Upper lobe of right lung (tissue), 1 donor: Measurements from ENCODE around the gene PLEKHH1. TPM values are rescaled to one million over a fixed set of nuclear protein-coding genes. Genes with fewer than 3 reads are reported as not detected.

Experiments
- ATAC-seq: fragments of 200-7000 bp; cut with Tn5 transposase; one replicate; pipeline ENCODE4 v1.9.1; 2020; ENCODE audit warnings: mild to moderate bottlenecking, moderate library complexity
- DNase-seq: peaks from one replicate; pipeline ENCODE4 v3.0.0-alpha.2; 2020
- H3K27ac ChIP-seq: fragments of 200-600 bp; one replicate; pipeline ENCODE4 v1.8.0; 2022
- H3K27me3 ChIP-seq: fragments of 200-600 bp; one replicate; pipeline ENCODE4 v1.8.0; 2022; ENCODE audit warnings: mild to moderate bottlenecking
- H3K36me3 ChIP-seq: fragments of 200-600 bp; one replicate; pipeline ENCODE4 v1.8.0; 2022
- H3K4me1 ChIP-seq: fragments of 200-600 bp; one replicate; pipeline ENCODE4 v1.8.0; 2022
- H3K4me3 ChIP-seq: fragments of 200-600 bp; one replicate; pipeline ENCODE4 v1.8.0; 2022; ENCODE audit warnings: mild to moderate bottlenecking
- H3K9me3 ChIP-seq: fragments of 200-600 bp; one replicate; pipeline ENCODE4 v1.8.0; 2022
- intact Hi-C: fragments of 100-400 bp; cut with DNase I; formaldehyde crosslinking; loops from one replicate; pipeline ENCODE4 v1.11.0; 2022
- total RNA-seq: library from RNA; stranded (reverse); fragmentation: NEBNext Ultra II Directional; extraction: Animal tissue kit (Norgen Biotek cat#: 25700); gene quantifications from one replicate; pipeline ENCODE4 v1.2.1, GENCODE V29; 2021
- TF ChIP-seq, protein P1 (sequence below): fragments of 200-600 bp; IDR thresholded peaks from one replicate; pipeline ENCODE4 v1.8.0; 2022; ENCODE audit warnings: antibody characterized with exemption
- donor health status: DM: no; HTN: yes; CAD: no; lungs with severe emphysema.

PLEKHH1 gene
- total RNA-seq, 1 donor from 2014 or later, result 2.3 TPM

DNA sequence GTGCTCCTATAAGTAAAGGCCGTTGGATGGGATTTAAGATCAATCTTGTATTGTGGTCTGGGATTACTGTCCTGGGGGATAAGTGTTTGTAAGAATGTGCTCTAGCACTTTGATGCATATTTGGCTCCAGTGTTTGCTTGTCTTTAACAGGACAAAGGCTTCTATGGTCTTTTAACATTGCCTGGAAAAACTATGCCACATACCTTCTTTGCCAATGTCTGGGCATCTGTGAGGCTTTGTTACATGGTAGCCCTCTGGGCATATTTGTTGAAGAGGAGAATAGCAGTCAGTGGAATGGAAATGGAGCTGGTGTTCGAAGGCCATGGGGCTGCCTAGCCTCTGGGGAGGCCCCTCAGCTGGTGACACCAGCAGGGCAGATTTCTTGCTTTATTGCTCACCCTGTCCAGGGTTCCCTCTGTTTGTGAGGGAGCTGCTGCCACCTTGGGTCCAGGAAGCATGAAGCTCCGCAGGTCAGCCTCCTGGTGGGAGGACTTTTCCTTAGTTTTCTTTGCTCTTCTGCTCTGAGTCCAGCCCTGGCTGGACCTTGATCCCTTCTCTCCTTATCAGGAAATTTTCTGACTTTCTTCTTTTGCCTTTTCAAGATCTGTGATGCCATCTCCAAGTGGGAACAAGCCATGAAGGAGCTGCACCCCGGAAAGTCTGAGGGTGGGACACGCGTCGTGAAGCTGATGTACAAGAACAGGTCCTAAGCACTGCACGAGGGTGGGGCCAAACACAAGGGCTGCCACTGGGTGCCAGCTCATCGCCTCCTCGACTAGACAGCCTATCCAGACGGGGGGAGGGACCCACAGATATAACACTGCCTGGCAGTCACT, 47.5 kb downstream of the PLEKHH1 start:
- H3K4me3 ChIP-seq, result no peak overlapping the region
- H3K9me3 ChIP-seq, result no peaks in the 10 kb centered on the region
- no peaks in the 10 kb centered on the region for H3K27me3 ChIP-seq
- no peak for ATAC-seq
- TF ChIP-seq, protein P1, sequence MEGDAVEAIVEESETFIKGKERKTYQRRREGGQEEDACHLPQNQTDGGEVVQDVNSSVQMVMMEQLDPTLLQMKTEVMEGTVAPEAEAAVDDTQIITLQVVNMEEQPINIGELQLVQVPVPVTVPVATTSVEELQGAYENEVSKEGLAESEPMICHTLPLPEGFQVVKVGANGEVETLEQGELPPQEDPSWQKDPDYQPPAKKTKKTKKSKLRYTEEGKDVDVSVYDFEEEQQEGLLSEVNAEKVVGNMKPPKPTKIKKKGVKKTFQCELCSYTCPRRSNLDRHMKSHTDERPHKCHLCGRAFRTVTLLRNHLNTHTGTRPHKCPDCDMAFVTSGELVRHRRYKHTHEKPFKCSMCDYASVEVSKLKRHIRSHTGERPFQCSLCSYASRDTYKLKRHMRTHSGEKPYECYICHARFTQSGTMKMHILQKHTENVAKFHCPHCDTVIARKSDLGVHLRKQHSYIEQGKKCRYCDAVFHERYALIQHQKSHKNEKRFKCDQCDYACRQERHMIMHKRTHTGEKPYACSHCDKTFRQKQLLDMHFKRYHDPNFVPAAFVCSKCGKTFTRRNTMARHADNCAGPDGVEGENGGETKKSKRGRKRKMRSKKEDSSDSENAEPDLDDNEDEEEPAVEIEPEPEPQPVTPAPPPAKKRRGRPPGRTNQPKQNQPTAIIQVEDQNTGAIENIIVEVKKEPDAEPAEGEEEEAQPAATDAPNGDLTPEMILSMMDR, result no peak
- no peak for DNase-seq
- intact Hi-C loops, result no loop called here
- H3K36me3 ChIP-seq, result no peaks in the 10 kb centered on the region
- H3K4me1 ChIP-seq, result no peaks in the 10 kb centered on the region
- H3K27ac ChIP-seq, result no peak overlapping the region

DNA sequence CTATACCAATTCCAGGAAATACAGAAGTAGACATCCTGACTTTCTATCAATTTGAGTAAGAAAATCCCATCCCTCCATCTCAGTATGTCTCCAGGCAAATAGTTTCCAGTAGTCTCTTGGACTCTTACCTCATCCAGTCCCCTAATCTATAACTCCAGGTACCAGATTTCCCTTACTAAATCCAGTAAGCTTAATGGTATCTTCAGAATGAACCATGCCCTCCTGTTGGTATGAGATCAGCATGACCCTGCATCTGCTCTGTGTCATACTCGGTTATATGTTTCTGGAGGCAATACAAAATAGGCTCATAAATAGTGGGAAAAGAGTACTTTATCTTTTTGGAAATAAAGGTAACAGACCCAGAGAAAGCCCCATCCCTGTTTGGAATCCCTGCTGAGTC, 48.6 kb downstream of the PLEKHH1 start:
- intact Hi-C loops, result no loop called here
- no peak for ATAC-seq
- H3K36me3 ChIP-seq, result no peaks in the 10 kb centered on the region

DNA sequence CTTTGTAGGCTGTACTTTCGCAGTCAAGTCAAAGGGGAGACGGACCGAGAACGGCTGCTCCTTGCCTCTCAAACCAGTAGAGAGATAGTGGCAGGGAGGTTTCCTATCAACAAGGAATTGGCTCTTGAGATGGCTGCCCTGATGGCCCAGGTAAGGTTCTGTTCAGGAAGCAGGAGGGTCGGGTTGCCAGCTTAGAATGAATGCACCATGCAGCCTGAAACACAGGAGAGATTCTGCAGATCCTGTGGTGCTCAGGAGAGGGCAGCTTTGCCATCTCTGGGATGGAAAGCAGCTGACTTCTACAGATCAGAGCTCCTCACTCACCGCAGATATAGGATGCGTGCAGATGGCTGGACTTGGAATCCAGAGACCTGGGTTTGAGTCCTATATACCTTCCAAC, 49.0 kb downstream of the PLEKHH1 start:
- no peak overlapping the region for H3K27ac ChIP-seq
- H3K4me3 ChIP-seq, result no peak overlapping the region
- no peaks in the 10 kb centered on the region for H3K9me3 ChIP-seq
- ATAC-seq (no peak), DNase-seq (no peak)
- H3K27me3 ChIP-seq, result no peaks in the 10 kb centered on the region
- H3K4me1 ChIP-seq, result no peaks in the 10 kb centered on the region
- H3K36me3 ChIP-seq, result no peaks in the 10 kb centered on the region
- intact Hi-C loops, result no loop called here
- TF ChIP-seq, protein P1, result no peak

More for the DNA sequence above, 48.6 kb downstream of the PLEKHH1 start:
- DNase-seq, result no peak
- H3K4me3 ChIP-seq, result no peak overlapping the region
- H3K27me3 ChIP-seq, result no peaks in the 10 kb centered on the region
- TF ChIP-seq, protein P1, result no peak
- no peak overlapping the region for H3K27ac ChIP-seq
- no peaks in the 10 kb centered on the region for H3K4me1 ChIP-seq
- H3K9me3 ChIP-seq, result no peaks in the 10 kb centered on the region

DNA sequence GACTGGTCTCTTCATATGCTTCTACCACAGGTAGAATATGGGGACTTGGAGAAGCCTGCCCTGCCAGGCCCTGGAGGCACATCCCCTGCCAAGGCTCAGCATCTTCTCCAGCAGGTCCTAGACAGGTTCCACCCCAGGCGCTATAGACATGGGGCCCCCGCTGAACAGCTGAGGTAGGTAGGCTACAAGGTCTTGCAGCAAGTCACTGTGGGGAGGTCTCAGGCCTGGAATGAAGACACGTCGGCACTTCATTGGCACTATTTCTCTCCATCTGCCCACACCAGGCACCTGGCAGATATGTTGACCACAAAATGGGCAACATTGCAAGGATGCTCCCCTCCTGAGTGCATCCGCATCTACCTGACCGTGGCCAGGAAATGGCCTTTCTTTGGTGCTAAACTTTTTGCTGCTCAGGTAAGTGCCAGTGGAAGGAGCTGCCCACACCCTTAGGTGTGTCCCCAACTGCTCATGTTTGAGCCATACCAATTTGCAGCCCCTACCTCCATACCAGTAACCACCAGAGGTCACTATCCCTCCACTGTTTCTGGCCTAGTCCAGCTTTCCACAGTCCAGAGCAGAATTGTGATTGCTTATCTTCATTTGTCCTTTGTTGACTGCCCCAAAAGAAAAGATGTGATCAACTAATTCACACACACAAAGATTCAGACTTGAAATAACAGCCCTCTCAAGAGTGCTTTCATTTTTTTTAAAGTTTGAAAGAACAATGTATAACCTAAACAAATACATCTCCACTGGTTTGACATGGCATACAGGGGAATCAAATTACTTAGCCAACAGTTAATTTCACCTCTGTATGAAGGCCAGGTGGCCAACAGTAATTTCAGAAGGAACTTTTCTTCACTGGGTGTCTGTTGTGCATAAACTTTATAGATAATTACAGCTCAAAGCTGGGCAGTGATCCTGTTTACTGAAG, 50.9 kb downstream of the PLEKHH1 start:
- Histone ChIP-seq H3K36me3 (peaks cover 14% of the 10 kb centered on the region), H3K27ac (no peak overlapping the region), H3K27me3 (no peaks in the 10 kb centered on the region), H3K4me3 (no peak overlapping the region), H3K4me1 (no peaks in the 10 kb centered on the region), H3K9me3 (no peaks in the 10 kb centered on the region)
- intact Hi-C loops, result no loop called here
- DNase-seq, result no peak
- ATAC-seq, result peak; percentile 86
- TF ChIP-seq, protein P1, result peak; percentile 66

DNA sequence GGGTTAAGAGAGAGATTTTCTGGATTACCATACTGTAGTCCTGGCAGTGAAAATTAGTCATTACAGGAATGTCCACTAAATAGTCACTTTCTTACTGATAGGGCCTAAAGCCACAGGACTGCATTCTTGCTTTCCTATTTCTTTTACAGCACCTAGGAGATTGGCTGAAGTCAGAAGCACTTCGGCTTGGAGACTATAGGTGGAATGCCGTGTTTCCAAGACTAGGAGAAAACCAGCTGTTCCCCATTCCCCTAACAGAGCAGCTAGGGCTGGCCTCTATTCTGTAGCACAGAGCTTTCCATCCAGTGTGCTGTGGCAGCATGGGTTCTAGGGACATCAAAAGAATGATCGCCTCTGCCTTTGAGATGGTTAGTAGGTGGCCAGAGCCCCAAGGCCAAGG, 51.9 kb downstream of the PLEKHH1 start:
- intact Hi-C loops, result no loop called here
- no peaks in the 10 kb centered on the region for H3K4me1 ChIP-seq

More for the DNA sequence above, 51.9 kb downstream of the PLEKHH1 start:
- ATAC-seq (no peak), DNase-seq (no peak)
- TF ChIP-seq, protein P1, result no peak
- Histone ChIP-seq H3K27ac (no peak overlapping the region), H3K27me3 (no peaks in the 10 kb centered on the region), H3K4me3 (no peak overlapping the region), H3K9me3 (no peaks in the 10 kb centered on the region), H3K36me3 (peaks cover 24% of the 10 kb centered on the region)
